HG03558 (cell line): Measurements from ENCODE around the gene HAT1.

Experiments
- ATAC-seq: cut with Tn5 transposase; IDR thresholded peaks from one replicate; pipeline ENCODE4 v1.9.1; 2021; ENCODE audit warnings: moderate number of reproducible peaks; ENCODE audit not compliant: unreplicated experiment; ENCODE audit errors: extremely low read depth

HAT1 gene

DNA sequence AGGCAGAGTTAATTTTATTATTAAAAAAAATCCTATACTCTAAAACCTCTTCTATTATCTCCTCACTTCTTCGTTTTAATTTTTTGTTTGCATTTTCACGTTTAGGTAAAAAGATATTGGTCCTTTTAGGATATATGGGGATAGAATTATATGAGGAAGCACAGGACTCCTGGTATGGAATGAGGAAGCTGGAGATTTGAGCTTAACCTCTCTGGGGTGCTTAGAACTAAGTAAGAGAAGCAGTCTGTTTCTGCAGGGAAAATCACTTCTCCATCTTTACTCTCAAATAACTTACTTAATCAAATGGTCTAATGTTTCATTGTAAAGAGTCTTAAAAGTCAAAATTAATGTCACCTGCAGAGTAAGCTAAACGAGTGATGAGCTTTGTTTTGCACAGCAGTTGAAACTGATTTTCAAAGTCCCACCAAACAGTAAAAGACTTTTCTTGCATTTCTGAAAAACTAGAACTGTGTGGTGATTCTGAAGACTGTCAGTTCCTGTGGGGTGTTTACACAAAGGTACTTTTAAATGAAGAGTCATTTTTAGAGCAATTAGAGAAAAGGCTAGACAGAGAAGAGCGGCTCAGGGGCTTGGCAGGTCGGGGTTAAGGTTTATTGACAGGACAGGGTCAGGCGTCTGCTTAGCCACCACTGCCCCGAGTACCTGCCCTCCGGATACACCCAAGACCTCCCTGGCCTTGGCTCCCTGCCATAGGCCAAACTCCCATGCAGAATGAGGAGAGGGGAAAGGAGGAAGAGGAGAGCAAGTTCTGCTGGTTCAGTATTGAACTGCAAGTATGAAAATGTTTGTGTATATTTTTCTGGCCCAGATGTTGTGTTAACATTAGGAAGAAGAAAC, 99.0 kb downstream of the HAT1 start:
- ATAC-seq, result no peak

DNA sequence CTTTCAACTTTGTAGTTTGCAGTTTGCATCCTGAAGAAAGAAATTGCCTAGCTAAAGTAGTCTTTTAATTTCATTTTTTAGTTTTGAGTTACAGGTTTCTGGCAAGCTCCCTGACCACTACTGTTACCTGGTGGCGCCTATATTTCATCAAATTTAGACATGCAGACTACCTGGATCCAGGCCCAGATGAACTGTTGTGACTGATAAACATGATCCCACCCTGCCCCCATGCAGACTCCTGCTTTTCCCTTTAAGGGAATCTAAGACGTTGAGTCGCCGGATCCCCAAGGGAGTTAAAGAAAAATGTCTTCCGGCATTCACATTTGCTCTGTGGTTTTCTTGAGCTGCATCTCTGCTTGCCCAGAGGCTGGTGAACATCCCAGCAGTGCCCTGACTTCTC, 99.7 kb downstream of the HAT1 start:
- ATAC-seq, result no peak

DNA sequence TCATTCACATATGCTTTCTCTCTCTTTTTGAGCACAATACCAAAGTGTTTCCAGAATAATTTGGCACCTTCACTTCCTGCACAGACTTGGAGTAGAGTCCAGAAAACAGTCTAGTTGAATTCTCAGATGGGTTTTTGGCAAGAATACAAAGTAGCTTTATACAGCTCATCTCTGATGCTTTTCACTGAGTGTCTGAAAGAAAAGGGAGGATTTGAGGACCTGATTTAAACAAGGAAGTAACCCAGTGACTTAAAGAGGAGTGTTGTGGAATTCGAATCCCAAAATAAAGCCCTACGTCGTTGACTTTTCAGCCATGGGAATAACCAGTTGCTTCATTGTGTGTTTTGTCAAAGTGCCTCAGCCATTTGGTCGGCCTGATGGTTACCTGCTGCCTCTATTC, 109.3 kb downstream of the HAT1 start:
- no peak for ATAC-seq
